NB4 (cell line): ENCODE data around the gene RECQL5.

Source experiments
- DNase-seq: peaks from one replicate; pipeline ENCODE4 v3.0.0; 2010; ENCODE audit warnings: low read depth
- H3K4me3 ChIP-seq: one replicate; pipeline ENCODE4 v1.5.1; 2011; ENCODE audit warnings: mild to moderate bottlenecking, low read depth, low read length, moderate library complexity
- CTCF ChIP-seq: IDR thresholded peaks from one replicate; pipeline ENCODE4 v1.5.1; 2012; ENCODE audit warnings: low read depth, low read length
- MAX ChIP-seq: IDR thresholded peaks from 2 replicates; pipeline ENCODE4 v1.6.1; 2011; ENCODE audit warnings: low read depth, low read length
- MYC ChIP-seq: IDR thresholded peaks from 2 replicates; pipeline ENCODE4 v1.6.1; 2011; ENCODE audit warnings: low read depth, low read length
- POLR2A ChIP-seq: IDR thresholded peaks from 2 replicates; pipeline ENCODE4 v1.6.1; 2011; ENCODE audit warnings: mild to moderate bottlenecking; ENCODE audit not compliant: insufficient read length; ENCODE audit errors: extremely low read depth

Gene RECQL5

GRCh38 chr17:75629157-75629556 is 37.8 kb downstream of the RECQL5 start:
- H3K4me3 ChIP-seq: no peak overlapping the region
- no peak for DNase-seq
- TF ChIP-seq MAX (no peak), POLR2A (no peak), MYC (no peak), CTCF (no peak)

DNA sequence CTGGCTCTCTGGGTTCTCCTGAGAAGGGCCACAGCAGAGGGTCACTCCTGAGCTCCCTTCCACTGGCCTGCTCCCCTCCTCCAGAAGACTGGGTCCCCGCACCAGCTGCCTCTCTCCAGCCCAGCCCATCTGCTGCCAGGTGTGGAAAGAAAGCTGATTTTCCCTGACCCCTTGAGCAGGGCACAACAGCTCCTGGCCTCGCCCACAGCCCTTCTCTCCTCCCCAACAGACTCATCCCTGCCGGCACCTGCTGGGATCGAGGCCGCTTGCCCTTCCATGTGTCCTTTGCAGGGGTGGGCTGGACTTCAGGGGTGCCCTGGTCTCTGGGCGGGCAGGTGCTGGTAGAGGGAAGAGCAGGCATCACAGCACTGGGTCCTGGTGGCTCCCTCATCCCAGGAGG is 38.5 kb downstream of the RECQL5 start:
- no peak for DNase-seq
- H3K4me3 ChIP-seq: no peak overlapping the region
- TF ChIP-seq POLR2A (no peak), MYC (no peak), MAX (no peak), CTCF (no peak)

DNA sequence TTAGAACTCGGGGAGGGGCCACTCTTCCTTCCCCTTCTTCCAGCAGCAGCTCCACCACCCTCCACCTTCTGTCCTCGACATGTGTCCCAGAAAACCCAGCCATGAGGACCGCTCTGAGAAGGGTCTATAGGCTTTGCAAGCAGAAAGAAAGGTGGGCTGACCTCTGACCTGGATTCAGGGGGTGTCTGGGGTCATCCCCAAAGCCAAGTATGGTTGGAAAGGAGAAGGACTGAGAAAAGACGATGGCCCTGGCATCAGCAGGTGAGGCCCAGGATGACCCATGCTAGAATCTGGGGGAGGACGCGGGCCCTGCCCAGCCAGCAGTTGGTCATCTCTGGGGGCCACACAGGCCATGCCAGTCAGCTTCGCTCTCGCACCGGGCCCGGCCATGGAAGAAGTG is 39.9 kb downstream of the RECQL5 start:
- no peak for DNase-seq
- TF ChIP-seq MAX: no peak
- no peak for TF ChIP-seq POLR2A
- TF ChIP-seq CTCF: no peak
- no peak for TF ChIP-seq MYC
- H3K4me3 ChIP-seq: no peak overlapping the region

DNA sequence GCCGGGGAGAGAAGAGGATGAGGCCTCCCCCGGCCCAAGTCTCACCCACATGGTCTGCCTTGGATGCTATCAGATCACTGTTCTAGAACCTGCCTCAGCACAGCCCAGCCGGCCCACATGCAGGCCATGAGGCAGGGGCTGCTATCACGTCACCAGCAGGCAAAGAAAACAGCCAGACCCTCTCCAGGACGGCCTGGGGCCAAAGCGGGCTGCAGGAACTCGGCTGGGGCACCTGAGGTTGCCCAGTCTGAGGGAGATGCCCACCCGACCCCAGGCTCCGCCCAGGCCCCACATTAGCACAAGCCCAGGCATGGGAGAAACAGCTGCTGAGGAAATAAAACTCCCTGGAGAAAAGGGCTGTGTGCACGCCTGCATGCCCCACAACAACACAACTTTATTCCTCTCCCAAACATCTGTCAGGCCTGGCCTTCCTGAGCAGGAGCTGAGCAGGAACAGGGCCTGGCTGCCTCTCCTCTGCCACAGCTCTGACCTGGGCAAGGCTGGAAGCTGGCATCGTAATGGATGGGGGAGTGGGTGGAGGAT is 40.4 kb downstream of the RECQL5 start:
- TF ChIP-seq POLR2A (no peak), MYC (no peak), CTCF (no peak), MAX (no peak)
- DNase-seq: no peak
- H3K4me3 ChIP-seq: no peak overlapping the region

GRCh38 chr17:75625813-75626486 is 41.0 kb downstream of the RECQL5 start:
- no peak overlapping the region for H3K4me3 ChIP-seq
- TF ChIP-seq CTCF: peak; percentile 83
- no peak for TF ChIP-seq POLR2A
- TF ChIP-seq MYC: no peak
- DNase-seq: peak; percentile 44
